KMS-11 (cell line): ENCODE results near the gene SIGLEC11.

Source experiments
- H2AFZ ChIP-seq: fragments of 200-600 bp; sonication (generic); 2 replicates; pipeline ENCODE4 v1.6.1; 2016; ENCODE audit warnings: antibody characterized with exemption, mixed run types, low read depth
- H3K27ac ChIP-seq: fragments of 200-600 bp; sonication (generic); 2 replicates; pipeline ENCODE4 v1.6.1; 2016; ENCODE audit warnings: mild to moderate bottlenecking, mixed run types
- H3K27me3 ChIP-seq: fragments of 200-600 bp; sonication (generic); 2 replicates; pipeline ENCODE4 v1.6.1; 2017; ENCODE audit warnings: mild to moderate bottlenecking, low read depth, mixed run types, moderate library complexity; ENCODE audit not compliant: insufficient read depth
- H3K36me3 ChIP-seq: fragments of 200-600 bp; sonication (generic); 2 replicates; pipeline ENCODE4 v1.6.1; 2017; ENCODE audit warnings: mild to moderate bottlenecking, mixed run types; ENCODE audit not compliant: insufficient read depth
- H3K4me1 ChIP-seq: fragments of 200-600 bp; sonication (generic); 2 replicates; pipeline ENCODE4 v1.6.1; 2016; ENCODE audit warnings: mild to moderate bottlenecking, low read depth, mixed run types; ENCODE audit not compliant: poor library complexity, severe bottlenecking
- H3K4me2 ChIP-seq: fragments of 200-600 bp; sonication (generic); 2 replicates; pipeline ENCODE4 v1.7.0; 2016; ENCODE audit warnings: mild to moderate bottlenecking, mixed run types
- H3K4me3 ChIP-seq: fragments of 200-600 bp; sonication (generic); IDR thresholded peaks from 2 replicates; pipeline ENCODE4 v1.6.1; 2017; ENCODE audit warnings: low read depth, low read length, mixed read lengths; ENCODE audit not compliant: insufficient read depth
- H3K79me2 ChIP-seq: fragments of 200-600 bp; sonication (generic); 2 replicates; pipeline ENCODE4 v1.6.1; 2016; ENCODE audit warnings: low read depth, mixed run types; ENCODE audit not compliant: insufficient read depth
- H3K9ac ChIP-seq: fragments of 200-600 bp; sonication (generic); 2 replicates; pipeline ENCODE4 v1.6.1; 2016; ENCODE audit warnings: mild to moderate bottlenecking, mixed run types
- H4K20me1 ChIP-seq: fragments of 200-600 bp; sonication (generic); 2 replicates; pipeline ENCODE4 v1.6.1; 2016; ENCODE audit warnings: mild to moderate bottlenecking, mixed run types; ENCODE audit not compliant: insufficient read depth
- TF ChIP-seq, protein P1 (sequence below): fragments of 200-600 bp; sonication (generic); conservative IDR thresholded peaks from 2 replicates; pipeline ENCODE4 v1.6.1; 2017; ENCODE audit warnings: low read depth, mild to moderate bottlenecking, antibody characterized with exemption, low read length, moderate library complexity, mixed read lengths

The SIGLEC11 gene

DNA sequence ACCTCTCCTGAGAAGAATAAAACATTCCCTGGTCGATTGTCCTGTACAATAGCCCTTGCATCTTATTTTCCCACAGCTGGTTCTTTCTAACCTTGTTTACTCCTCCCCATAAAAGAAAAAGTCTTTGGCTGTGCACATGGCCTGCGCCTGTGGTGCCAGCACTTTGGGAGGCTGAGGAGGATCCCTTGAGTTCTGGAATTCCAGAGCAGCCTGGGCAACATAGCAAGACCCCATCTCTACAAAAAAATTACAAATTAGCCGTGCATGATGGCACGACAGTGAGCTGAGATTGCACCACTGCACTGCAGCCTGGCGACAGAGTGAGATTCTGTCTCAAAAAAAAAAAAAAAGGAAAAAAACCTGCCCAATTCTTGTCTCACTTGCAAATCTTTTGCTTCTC lies 24.4 kb downstream of the SIGLEC11 start:
- Histone ChIP-seq H3K27me3 (no peaks in the 10 kb centered on the region; the same call in 1 of the 2 replicates), H3K4me2 (no peak overlapping the region), H3K79me2 (peaks cover 4% of the 10 kb centered on the region; the same call in 1 of the 2 replicates), H3K27ac (no peak overlapping the region), H2AFZ (no peak overlapping the region), H4K20me1 (0 out of 2 replicates have a peak, but pooled peaks cover 3% of the 10 kb centered on the region), H3K4me1 (no peaks in the 10 kb centered on the region), H3K4me3 (no peak overlapping the region), H3K36me3 (peaks cover 5% of the 10 kb centered on the region; the same call in 1 of the 2 replicates), H3K9ac (no peak overlapping the region)
- TF ChIP-seq, protein P1, sequence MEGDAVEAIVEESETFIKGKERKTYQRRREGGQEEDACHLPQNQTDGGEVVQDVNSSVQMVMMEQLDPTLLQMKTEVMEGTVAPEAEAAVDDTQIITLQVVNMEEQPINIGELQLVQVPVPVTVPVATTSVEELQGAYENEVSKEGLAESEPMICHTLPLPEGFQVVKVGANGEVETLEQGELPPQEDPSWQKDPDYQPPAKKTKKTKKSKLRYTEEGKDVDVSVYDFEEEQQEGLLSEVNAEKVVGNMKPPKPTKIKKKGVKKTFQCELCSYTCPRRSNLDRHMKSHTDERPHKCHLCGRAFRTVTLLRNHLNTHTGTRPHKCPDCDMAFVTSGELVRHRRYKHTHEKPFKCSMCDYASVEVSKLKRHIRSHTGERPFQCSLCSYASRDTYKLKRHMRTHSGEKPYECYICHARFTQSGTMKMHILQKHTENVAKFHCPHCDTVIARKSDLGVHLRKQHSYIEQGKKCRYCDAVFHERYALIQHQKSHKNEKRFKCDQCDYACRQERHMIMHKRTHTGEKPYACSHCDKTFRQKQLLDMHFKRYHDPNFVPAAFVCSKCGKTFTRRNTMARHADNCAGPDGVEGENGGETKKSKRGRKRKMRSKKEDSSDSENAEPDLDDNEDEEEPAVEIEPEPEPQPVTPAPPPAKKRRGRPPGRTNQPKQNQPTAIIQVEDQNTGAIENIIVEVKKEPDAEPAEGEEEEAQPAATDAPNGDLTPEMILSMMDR: no peak

DNA sequence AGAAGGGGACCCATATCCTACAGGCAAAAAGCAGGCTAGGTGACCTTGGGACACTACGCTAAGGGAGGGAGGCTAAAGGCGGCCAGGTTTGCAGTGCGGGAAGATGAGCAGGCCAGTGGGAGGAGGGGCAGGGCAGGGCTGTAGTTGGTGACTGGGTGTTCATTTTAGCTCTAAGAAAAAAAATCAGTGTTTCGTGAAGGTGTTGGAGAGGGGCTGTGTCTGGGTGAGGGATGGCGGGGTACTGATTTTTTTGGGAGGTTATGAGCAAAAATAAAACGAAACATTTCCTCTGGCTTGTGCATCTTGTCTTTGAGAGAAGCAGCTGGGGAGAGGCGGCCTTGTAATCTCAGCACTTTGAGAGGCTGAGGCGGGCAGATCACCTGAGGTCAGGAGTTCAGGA lies 27.3 kb downstream of the SIGLEC11 start:
- H4K20me1 ChIP-seq: peaks cover 3% of the 10 kb centered on the region; the same call in 1 of the 2 replicates
- TF ChIP-seq, protein P1: no peak
- peaks cover 3% of the 10 kb centered on the region for H3K4me1 ChIP-seq
- peaks cover 9% of the 10 kb centered on the region; the same call in 1 of the 2 replicates for H3K36me3 ChIP-seq
- no peak overlapping the region for H3K9ac ChIP-seq
- peaks cover 29% of the 10 kb centered on the region for H3K79me2 ChIP-seq
- no peak overlapping the region for H3K4me2 ChIP-seq
- H3K27ac ChIP-seq: no peak overlapping the region
- H2AFZ ChIP-seq: no peak overlapping the region
- H3K27me3 ChIP-seq: no peaks in the 10 kb centered on the region
- no peak overlapping the region for H3K4me3 ChIP-seq

DNA sequence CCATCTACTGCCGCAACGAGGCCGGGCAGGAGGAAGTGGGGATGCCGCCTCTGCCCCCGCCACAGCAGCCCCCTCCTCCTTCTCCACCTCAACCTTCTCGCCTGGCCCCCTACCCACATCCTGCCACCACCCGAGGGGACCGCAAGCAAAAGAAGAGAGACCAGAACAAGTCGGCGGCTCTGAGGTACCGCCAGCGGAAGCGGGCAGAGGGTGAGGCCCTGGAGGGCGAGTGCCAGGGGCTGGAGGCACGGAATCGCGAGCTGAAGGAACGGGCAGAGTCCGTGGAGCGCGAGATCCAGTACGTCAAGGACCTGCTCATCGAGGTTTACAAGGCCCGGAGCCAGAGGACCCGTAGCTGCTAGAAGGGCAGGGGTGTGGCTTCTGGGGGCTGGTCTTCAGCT lies 28.2 kb downstream of the SIGLEC11 start:
- peaks cover 3% of the 10 kb centered on the region; the same call in 1 of the 2 replicates for H4K20me1 ChIP-seq
- H3K4me2 ChIP-seq: no peak overlapping the region
- H3K79me2 ChIP-seq: peaks cover 39% of the 10 kb centered on the region

DNA sequence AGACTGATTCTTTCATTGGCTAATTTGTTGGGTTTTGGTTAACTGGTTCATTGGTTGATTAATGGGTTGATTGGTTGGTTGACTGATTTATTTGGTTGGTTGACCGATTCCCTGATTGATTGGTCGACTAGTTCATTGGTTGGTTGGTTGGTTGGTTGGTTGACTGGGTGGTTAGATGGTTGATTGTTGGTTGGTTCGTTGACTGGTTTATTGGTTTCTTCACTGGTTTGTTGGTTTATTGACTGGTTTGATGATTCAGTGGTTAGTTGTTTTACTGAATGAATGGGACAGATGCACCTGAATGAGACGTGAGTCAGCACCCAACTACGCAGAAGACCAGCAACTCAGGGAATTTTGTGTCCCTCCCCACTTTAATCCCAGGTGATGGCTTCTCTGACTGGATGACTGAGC lies 28.9 kb downstream of the SIGLEC11 start:
- H3K9ac ChIP-seq: no peak overlapping the region
- no peak overlapping the region for H3K4me3 ChIP-seq
- TF ChIP-seq, protein P1: no peak
- no peaks in the 10 kb centered on the region for H3K27me3 ChIP-seq
- peaks cover 11% of the 10 kb centered on the region; the same call in 1 of the 2 replicates for H3K36me3 ChIP-seq
- H3K79me2 ChIP-seq: peaks cover 45% of the 10 kb centered on the region
- no peak overlapping the region for H3K4me2 ChIP-seq
- H3K4me1 ChIP-seq: peaks cover 14% of the 10 kb centered on the region
- H2AFZ ChIP-seq: no peak overlapping the region
- peaks cover 3% of the 10 kb centered on the region; the same call in 1 of the 2 replicates for H4K20me1 ChIP-seq
- no peak overlapping the region for H3K27ac ChIP-seq

More for the DNA sequence above, 28.2 kb downstream of the SIGLEC11 start:
- Histone ChIP-seq H3K9ac (no peak overlapping the region), H3K27ac (no peak overlapping the region), H3K27me3 (no peaks in the 10 kb centered on the region), H2AFZ (no peak overlapping the region), H3K36me3 (peaks cover 9% of the 10 kb centered on the region; the same call in 1 of the 2 replicates), H3K4me3 (no peak overlapping the region), H3K4me1 (peaks cover 7% of the 10 kb centered on the region)
- TF ChIP-seq, protein P1: no peak
